SHP77 (cell line): ENCODE data around the gene RNF44.
A peak's percentile ranks its signal among the peaks of the same experiment; 100 is the strongest.
"Not testable (repeated sequence)": the region's sequence is repeated elsewhere in the genome, so short reads cannot be mapped to it uniquely, and the experiment has no call there.

Experiments used
- DNase-seq, 2 experiments: peaks; one replicate each; lab custom pipeline; 2025; lab: John Stamatoyannopoulos, UW

The RNF44 gene

DNA sequence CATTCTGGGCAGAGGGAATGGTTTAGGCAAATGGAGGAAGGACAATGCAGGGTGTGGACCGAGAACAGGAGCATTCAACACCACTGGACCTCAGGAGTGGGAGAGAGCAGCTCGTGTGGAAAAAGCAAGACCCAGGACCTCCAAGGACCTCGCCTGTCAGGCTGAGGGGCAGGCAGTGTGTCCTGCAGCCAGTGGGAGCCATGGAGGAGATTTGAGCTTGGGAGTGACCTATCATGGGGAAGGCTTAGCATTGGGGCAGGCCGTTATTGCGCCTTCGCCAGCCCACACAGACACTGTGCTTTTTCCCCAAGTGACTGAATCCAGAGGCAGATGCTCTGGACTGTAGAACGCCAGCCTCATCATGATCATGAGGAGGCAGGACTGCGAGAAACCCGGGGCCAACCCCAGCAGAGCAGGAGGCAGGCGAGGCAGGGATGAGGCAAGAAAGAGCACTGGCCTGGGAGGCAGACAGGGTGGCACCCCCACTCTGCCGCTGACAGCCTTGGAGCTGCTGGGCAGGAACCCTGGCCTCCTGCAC lies 15.2 kb upstream of the RNF44 start:
- no peak for DNase-seq

DNA sequence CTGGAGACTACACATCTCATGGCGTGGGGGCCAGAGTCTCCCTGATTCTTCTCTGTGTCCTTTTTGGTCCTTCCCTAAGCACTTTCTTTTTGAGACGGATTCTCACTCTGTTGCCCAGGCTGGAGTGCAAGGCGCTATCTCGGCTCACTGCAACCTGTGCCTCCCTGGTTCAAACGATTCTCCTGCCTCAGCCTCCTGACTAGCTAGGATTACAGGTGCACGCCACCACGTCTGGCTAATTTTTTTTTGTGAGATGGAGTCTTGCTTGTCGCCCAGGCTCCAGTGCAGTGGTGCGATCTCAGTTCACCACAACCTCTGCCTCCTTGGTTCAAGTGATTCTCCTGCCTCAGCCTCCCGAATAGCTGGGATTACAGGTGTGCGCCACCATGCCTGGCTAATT lies 13.7 kb upstream of the RNF44 start:
- DNase-seq: not testable (repeated sequence)

DNA sequence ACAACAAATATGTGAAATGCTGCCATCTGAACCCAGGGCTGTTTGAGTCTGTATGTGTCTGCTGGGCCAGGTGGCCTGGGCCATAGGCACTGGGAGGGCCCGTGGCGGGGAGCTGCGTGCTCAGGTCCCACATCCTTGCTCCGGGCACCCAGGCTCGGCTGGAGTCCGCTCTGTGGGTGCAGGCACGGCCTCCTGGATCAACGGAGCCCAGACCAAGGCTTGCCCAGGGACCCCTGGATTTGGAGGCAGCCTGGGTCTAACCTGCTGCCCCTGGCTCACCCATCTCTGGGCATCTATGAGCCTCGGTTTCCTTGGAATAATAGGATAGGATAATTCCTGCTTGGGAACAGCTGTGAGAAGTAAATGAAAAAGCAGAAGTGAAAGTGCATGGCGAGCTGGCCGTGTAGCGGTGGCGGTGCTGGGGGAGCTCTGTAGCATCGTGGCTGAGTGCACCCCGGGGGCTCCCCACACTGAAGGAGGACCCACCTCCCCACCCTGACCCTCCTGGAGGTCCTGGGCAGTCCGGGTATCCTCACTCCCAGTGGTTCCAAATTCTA lies 13.2 kb upstream of the RNF44 start:
- no peak for DNase-seq

DNA sequence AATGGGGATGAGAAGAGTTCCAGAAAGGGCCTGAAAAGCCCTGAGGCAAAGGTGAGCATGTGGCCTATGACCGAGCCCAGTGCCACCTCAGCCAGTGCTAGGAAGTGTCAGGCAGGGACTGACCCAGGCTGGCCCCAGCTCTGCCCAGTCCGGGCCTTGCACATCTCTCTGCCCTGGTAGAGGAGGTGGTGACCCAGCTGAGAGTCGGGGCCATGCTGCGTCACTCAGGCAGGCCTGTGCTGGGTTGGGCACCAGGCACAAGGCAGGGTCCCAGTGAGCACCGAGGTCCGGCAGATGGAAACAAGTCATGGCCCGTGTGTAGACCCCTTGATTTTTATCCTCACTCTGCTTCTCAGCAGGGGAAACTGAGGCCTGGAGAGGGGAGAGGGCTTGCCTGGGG lies 12.7 kb upstream of the RNF44 start:
- DNase-seq: no peak

DNA sequence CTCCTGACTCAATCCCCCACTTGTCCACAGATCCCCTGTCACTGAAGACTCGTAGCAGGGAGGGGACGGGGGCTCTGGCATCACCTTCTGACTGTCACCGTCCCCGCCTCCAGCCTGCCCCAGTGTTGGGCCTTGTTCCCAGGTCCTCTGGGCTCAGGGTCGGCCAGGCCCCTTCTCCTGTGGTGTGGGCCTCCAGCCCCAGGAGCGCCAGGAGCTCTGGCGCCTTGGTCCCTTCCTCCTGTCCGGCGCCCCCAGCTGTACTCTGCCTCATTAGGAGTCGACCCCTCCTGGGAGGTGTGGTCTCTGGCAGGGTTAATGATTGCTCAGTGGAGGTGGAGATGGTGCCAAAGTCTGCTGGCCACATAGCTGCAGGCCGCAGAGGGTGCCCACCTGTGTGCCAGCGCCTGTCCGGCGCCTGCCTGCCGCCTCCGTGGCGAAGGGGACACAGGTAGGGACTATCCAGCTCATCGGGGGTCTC lies 11.8 kb upstream of the RNF44 start, which contains the start of gene CDHR2:
Gene CDHR2, plus strand, starts transcription at position 376 of the 478 bp plus-strand sequence. CDS start 16,011 bp downstream, outside the sequence.
- no peak for DNase-seq

DNA sequence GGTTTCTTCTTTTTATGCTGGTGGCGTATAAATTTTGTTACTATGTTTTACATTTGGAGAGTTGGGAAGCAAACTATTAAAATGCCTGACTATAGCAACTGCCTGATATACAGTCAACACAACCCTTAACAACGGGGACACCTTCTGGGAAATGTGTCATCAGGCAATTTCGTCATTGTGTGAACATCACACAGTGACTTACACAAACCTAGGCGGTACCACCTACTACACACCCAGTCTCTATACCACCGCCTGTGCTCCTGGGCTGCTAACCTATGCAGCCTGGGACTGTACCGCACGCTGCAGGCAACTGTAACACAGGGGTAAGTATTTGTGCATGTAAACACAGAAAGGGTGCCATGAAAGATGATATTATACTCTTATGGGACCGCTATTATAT lies 10.6 kb upstream of the RNF44 start:
- no peak for DNase-seq

DNA sequence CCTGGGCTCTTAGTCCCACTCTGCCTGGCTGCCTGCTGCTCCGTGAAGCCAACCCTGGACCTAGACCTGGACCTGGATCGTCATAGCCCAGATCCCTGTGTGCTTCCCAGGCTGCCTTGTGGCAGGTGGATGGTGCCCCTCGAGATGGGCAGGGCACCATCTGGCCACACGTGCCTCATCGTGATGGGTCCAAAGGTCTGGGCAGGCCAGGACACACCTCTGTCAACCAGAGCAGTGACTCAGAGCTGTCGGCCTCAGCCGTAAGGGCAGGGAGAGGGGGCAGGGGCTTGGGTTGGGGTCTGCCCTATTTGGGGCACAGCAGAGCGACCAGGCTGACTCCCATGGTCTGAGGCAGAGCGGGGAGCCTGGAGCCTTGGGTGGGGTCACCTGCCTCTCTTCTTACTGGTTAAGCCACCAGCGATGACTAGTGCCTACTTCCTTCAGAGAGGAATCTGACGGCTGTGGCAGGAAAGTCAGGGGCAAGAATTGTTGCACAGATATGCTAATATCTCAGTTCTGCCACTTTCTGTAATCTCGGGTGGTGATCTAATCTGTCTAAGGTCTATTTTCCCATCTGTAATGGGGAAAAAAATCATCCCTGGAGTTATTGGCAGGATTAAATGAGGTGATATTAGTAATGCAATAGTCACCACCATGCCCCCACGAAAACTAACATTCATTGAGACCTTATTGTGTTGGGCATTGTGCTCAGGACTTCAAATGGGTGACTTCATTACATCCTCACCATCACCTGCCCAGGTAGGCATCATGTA lies 8.7 kb upstream of the RNF44 start:
- no peak for DNase-seq

DNA sequence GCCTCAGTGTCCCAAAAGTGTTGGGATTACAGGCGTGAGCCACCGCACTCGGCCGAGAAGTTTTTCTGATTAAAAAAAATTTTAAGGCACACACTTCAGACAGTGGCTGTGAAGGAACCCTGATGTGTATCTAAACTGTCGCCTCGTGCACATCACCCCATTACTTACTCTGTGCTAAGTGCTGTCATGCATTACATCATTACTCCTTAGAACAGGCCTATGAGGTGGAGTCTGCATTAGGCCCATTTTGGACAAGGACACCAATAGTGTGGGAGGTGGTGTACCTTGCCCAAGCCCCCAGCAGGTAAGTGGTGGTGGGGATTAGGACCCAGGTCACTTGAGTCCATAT lies 8.2 kb upstream of the RNF44 start:
- DNase-seq: no peak

DNA sequence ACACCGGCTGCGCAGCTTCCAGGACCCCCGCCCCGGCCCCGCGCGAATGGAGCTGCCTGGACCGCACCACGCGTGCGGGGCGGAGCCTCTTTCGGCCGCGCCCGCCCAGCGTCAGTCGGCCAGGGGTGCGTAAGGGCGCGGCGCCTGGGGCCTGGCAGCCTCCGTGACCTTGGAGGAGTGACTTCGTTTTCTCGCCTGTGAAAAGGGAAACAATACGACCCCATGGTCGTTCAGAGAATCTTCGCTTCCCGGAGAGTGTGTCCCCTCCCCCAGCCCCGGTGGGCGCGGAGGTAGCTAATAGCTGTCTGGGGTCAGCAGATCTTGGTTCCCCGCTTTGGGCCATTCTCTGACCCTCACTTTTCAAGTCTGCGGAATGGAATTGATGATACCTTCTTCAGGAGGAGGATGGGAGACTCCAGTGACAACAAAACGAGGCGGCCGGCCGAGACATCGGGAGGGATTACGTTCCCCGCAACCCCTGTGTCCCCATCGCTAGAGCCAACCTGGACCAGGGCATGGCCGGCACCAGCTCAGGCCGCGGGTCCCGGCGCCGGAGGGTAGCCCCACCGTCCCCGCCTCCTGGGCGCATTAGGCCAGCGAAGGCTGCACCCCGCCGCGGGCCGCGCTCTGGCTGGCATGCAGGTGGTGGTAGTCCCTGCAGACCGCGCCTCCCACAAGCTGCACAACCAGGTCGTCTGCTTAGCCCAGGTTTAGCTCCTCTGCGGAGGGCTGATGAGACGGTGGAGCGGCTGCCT lies 6.4 kb upstream of the RNF44 start:
- DNase-seq: peak; percentile 83 to 87

DNA sequence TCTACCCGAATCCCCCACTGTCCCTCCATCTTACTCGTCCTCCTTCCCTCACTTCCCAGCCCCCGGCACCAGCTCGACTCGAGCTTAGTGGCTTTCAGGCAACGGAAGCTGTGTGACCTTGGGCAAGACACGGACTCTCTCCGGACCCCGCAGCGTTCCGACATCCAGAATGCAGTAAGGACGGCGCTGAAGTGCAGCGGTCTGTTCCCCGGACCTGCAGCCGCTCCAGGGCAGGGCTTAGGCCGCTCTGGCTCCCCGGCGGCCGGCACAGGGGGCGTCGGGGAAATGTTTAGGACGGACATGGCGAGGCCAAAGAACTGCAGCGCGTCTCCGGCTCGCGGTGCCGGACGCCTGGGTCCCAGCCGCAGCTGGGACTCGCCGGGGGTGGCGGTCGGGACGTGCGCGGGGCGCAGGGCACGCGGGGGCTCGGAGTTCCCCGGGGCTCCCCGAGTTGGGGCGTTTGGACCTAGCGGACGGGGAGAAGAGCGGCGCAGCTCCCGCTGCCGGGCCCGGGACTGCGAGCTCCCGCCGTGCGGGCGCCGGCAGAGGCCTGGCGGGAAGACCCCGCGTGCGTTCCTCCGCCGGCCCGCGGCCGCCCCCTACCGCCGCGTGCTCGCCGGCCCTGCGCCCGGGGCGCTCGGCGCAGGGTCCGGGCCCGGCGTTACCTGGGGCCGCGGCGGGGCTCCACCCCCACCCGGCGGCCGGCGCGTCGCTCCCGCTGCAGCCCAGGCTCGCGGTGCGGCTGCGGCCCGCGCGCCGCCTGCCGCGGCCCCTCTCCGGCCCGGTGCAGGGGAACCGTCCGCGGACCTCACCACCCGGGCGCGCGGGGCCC lies 5.6 kb upstream of the RNF44 start:
- DNase-seq: peak; percentile 22 to 23

DNA sequence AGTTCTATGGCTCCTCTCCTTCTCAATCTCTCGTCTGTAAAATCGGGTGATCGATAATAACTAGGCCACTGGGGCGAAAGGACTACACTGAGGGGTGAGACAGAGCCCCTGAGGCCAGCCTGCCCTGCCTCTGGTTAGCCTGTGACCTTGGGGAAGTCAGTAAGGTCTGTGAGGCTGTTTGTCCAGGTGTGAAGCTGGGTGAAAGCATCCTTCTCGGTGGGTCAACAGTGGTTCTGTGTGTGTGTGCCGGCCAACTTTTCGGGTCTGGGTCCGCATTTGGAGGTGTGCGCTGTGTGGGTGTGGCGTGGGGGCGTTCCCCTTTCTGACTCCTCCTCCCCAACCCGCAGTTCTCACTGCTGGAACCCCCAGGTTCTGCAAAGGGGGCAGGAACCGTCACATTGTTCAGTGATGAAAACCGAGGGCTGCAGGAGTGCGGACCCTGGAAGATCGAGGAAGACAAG lies 5.0 kb upstream of the RNF44 start:
- DNase-seq: no peak

DNA sequence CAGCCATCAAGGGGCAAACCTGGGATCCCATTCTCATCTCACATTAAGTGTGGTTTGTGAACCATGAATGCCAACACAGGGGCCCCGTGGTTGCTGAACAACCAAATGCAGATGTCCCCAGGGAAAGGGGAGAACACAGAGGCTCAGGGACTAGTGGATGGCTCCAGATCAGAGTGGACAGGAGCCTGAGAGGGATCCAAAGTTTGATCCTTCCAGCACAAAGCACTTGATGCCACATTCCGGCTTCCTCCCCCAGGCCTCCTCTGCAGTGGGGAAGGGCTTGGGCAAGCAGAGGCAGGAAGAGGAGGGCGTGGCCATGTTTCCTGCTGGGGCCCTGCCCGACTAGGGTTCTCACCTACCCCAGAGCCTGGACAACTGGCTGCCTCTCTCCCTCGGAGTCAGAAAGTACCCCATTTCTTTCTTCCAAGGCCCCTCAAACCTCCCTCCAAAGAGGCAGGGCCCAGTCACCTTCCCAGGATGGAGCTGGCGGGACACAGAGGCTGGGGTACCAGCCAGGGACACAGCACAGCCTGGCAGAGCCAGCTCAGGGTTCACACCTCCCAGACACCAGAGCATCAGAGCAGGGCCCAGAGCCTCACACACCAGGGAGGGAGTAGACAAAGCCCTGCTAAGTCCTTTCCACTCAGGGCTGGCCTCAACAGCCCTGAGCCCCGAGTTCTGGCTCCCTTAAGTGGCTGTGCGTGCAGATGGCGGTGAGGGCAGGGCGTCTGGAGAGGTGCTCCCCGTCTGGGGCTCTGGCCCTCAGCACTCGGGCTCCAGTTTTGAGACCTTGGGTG lies 4.3 kb upstream of the RNF44 start:
- DNase-seq: peak; percentile 41 to 63

DNA sequence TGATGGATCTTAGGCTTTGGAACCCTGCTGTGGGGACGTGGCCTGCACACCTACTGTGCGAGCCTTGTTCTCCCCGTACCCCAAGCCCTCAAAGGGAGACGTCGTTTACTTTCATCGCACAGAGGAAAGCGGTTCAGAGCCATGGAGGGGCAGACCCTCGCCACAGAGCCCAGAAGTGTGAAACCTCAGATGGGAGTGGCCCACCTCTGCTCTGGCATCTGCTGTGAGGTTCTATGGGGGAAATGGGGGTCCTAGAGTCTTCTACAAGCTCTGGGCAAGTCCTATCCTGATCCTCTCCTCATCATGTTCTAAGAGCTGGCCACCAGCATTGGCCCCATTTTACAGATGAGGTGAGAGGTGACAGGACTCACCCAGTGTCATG lies 3.7 kb upstream of the RNF44 start:
- DNase-seq: no peak

DNA sequence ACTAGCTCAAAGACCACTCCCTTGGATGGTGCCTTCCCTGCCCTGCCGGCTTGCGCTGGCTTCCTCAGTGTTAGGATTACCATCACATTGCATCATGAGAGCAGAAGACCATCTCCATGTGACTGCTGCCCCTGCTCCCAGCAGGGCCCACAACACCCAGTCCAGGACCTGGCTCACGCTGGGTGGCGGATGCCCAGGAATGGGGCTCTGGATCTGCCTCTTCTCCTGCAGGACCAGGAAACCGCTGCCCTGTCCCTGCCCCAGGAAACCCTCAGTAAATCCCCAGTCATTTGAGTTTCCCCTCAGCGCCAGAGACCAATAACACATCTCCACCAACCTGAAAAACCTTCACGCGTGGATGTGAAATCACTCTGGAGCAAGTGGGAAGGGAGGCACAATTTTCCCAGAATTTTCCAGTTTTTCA lies 3.3 kb upstream of the RNF44 start:
- no peak for DNase-seq

DNA sequence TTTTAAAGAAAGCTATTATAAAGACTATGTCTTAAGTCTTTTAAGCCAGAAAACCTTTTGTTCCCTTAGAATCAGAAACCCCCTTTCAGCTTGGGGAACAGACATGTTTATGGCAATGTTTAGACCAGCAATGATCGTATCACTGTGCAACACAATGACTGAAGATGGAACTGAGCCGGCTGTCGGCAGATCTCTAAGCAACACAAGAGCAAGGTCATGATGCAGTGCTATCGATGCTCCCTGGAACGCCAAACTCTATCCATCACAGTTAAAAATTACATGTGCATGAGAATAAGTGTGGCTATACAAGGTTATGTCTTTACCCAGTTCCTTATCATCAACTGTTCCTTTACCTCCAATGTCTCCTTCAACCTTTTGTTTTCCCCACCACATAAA lies 1.8 kb upstream of the RNF44 start:
- no peak for DNase-seq

DNA sequence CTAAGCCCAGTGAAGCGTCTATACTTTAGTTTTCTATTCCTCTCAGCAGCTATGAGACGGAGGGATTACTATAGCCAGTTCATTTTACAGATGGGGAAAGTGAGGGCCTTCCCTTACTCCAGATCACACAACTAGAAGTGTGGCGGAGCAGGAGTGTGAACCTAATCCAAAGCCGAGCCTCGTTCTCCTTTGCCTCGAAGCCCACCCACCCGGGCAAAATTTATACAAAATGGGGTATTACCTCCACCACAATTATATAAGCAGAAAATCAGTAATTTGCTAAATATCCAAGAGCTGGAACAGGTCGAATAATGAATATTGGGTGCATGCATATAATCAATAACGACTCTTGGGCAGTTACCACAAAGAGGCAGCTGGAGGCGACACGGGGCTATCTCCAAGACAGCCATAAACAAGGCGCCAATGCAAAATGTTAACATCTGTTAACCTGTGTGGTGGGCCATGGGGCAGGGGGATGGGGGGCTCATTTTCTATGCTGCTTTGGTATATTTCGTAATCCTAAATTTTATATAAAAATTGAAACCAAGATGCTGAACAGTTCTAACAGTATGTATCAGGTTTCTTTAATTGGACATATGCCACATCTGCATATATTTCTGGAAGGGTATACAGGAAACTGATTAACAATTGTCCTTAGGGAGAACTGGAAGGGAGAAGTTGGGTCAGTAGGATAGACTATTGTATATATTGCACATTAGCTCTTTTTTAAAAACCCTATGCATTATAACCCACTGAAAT lies 1.2 kb upstream of the RNF44 start:
- peak in 1 of 2 experiments; percentile 30 for DNase-seq

DNA sequence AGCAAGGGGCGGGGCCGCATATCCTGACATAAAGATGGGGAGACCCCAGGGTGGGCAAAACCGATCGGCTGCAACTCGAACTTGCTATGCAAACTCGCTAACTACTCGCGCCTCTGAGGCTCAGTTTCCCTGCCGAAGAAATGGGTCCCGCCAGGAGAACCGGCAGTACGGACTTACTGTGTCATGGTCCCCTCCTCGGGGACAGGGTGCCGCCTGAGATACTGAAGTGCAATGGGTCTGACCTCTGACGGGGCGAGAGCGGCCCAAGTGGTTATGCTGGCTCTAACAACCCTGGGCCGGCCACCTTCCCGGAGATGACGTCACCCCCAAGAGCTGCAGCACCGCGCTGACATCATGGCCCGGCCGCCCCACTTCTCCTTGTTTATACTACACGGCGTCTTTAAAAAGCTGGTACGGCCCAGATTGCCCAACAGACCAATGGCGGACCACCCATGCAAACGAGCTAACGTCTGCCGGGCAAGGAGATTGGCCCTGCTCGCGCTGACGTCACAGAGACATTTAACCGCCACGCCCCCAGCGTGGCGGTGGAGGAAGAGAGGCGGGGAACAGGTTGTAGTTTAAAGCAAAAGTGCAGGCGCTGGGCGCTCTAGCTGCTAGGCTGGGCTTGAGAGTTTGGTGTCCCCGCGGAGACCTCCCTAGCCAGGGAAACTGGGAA lies 490 bp upstream of the RNF44 start:
- DNase-seq: peak; percentile 97 to 98

DNA sequence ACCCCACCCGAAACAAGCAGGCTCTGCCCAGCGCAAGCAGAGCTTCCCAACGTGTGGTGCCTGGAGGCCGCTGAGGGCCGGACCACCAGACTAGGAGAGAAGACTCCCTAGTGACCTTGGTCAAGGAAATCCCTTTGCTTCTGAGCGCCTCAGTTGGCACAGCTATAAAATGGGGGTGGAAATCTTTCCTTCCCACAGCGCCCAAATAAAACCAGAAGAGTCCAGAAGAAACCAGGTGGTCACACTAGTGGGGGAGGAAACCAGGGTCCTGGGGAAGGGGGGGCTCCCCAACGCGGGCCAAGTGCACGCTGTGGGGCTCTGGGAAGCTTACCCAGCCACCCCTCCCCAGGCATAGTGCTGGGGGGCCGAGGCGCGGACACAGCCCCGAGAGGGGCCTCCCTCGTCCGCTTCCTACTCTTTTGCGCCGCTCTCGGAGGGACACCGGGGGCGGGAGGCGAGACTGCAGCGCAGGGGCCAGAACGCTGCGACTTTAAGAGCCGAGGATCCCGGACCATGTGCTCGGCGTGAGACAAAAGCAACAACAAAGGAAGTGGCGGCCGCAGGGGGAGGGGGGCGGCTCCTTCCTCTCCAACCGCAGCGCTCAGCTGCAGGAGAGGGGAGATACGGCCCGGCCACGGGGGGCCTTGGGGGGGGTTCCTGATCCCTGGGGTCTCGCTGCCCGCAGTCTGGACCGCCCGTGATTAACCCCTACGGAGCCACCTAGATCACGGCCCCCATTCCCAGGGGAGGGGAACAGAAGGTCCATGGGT lies 885 bp downstream of the RNF44 start:
- peak; percentile 29 to 61 for DNase-seq

DNA sequence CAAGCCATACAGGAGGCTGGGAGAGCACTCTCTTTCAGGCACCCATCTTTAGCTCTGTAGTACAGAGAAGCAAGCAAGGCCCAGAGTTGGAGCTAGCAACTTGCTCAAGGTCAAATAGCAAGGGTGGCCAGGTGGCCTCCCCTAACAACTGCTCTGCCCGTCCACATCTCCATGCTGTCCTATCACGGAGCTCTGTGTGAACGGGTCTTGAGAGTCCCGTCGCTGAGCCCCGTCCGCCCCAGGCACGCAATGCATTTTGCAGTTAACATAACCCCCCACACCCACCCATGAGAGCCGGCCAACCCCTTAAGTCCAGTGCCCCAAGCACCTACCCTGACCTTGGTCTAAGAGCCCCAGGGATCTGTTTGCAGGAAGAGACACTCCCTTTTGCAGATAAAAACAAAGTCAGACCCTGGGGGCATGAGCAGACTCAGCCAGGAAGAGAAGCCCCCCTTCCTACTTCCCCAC lies 1.5 kb downstream of the RNF44 start:
- DNase-seq: peak in 1 of 2 experiments; percentile 28
